Measurements from ENCODE around the gene ASAP2.
"Not testable (repeated sequence)": the region's sequence is repeated elsewhere in the genome, so short reads cannot be mapped to it uniquely, and the experiment has no call there.

ASAP2 gene

GRCh38 chr2:9388950-9389911 lies 182.6 kb downstream of the ASAP2 start:
- no peak for DNase-seq

DNA sequence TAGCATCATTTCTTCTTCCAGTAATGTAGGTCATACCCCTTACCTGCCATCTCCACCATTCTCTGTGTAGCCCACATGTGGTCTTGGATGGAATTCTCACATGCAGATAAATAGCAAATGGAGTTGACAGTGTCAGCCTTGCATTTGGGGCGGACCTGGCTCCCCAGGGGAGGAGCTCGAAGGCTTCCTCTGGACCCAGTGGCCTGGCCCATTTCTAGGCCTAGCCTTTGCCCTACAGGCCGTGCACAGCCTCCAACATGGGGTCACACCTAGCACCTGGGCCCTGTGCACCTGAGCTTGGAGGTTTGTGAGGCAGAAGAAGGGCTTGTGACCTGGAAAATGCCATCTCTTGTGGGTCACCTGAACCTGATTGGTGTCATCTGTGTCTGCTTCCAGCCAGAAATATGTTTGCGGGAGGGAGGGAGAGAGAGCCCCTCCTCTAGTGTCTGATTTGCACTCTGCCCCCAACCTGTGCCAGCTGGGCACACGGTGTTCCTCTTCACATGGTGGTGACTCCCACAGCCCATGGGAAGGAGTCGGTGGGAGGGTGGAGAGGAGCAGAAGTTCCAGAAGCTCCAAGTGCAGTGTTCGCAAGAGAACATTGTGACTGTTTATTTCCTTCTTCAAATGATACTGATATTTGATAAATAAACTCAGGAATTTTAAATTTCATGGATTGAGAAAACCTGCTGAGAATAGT lies 183.7 kb downstream of the ASAP2 start:
- no peak for DNase-seq

DNA sequence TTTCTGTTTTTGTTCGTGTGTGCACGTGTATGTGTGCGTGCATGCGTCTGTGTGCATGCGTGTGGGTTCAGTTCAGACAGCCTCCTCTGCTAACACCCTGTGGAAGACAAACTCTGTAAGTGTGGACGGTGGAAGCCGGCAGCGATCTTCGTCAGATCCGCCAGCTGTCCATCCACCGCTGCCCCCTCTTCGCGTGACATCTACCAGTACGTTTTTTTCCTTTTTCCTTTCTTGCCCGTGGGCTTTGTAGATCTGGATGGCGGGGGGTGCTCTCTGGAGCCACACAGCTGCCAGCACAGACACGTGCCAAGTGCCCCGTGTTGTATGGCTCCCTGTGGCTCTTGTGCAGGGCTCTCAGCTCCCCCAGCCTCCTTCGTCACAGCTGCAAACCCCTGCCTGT lies 184.4 kb downstream of the ASAP2 start:
- DNase-seq, result no peak

- DNase-seq, result no peak
Observed at GRCh38 chr2:9391961-9392720, 185.5 kb downstream of the ASAP2 start.

DNA sequence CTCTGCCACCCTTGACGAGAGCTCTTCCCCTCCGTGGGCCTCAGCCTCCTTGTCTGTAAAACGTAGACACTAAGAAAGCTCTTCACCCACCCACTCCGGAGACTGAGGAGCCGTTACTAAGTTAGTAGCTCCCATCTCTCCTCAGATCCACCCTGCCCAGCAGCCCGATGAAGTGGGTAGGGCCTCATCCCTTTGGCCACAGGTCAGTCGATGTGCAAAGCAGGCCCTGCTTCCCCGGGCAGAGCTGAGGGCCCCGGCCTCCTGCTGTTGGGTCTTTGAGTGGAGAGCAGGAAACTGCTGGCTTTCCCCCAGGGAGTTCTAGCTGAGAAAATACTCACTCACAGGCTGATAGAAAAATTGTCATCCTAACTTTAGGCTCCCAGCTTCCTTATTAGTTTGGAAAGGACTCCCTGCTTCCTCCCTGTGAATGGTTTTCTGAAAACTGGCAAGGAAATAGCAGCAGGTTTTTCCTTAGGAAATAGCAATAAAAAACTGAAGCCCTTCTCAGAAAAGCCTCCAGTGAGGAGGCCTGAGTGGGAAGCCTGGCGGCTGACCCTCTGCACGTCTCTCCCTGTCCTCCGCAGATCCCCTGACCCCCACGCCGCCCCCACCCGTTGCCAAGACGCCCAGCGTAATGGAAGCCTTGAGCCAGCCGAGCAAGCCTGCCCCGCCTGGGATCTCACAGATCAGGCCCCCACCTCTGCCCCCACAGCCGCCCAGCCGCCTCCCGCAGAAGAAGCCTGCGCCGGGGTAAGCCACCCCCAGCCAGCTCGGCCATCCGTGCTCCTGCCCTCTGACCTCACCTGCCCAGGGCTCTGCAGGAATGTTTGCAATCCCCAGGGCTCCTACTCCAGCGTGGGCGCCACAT lies 186.5 kb downstream of the ASAP2 start:
- no peak for DNase-seq

GRCh38 chr2:9394816-9395215 lies 188.2 kb downstream of the ASAP2 start:
- no peak for DNase-seq

DNA sequence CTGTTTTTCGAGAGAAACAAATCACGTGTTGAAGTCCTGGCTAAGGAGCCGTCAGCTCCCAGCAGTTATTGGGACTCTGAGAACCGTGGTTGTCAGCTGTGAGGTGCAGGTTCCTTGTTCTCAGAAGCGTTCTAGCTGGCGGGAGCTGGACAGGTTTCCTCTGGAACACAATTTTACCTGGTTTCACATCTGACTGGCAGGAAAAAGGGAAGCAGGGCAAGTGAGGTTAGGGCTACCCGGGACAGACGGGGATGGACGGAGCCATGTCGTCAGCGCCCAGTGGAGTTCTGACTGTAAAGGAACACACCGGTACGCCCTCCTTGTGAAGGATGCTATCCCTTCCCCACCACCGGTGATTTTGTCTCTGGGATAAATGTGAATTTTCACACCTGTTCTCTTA lies 190.6 kb downstream of the ASAP2 start:
- no peak for DNase-seq

DNA sequence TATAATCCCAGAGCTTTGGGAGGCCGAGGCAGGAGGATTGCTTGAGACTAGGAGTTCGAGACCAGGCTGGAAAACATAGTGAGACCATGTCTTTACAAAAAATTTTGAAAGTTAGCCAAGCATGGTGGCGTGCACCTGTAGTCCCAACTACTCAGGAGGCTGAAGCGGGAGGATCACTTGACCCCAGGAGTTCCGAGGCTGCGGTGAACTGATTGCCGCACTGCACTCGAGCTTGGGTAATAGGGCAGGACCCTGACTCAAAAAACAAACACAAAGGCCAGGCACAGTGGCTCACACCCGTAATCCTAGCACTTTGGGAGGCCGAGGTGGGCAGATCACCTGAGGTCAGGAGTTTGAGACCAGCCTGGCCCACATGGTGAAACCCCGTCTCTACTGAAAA lies 191.6 kb downstream of the ASAP2 start:
- DNase-seq, result not testable (repeated sequence)

- no peak for DNase-seq
Observed at GRCh38 chr2:9398881-9399780, 192.5 kb downstream of the ASAP2 start.

GRCh38 chr2:9400268-9401058 lies 193.9 kb downstream of the ASAP2 start:
- DNase-seq, result no peak

DNA sequence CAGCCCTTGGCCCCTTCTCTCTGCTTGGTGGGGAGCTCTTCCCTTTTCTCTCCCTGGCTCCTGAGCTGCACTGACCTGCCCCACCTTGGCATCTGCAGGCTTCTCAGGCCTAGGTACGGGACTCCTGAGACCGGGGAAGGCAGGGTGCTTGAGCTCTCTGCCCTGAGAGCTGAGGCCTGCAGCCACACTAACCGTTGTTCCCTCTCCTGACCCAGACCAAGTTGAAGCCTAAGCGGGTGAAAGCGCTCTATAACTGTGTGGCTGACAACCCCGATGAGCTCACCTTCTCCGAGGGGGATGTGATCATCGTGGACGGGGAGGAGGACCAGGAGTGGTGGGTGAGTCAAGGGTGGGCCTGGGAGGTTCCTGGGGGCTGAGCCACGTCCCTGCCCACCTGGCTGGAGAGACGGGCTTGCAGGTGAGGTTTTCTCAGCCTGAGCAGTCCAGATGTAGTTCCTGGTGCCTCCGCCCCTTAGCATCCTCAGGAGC lies 194.5 kb downstream of the ASAP2 start:
- no peak for DNase-seq

GRCh38 chr2:9401646-9402371 lies 195.2 kb downstream of the ASAP2 start:
- no peak for DNase-seq

DNA sequence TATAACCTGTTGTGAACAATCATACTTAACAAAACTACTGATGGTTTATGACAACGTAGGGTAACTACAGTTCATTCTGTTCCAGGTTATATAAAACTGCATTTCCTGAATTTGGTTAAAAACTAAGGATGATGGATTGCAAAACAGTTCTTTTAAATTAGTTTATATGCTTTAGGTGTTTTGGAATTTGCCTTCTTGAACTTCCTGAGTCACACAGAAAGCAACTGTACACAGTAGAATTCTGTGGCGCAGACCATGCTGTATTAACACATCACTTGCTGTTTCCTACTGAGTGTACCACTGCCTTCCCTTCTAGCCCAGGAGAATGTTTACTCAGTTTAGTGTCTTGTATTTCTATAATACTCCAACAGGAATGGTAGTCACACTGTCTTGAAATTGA lies 197.3 kb downstream of the ASAP2 start:
- DNase-seq, result no peak

GRCh38 chr2:9404451-9404850 lies 197.8 kb downstream of the ASAP2 start:
- DNase-seq, result no peak

- no peak for DNase-seq
Observed at GRCh38 chr2:9405636-9406035, 199.0 kb downstream of the ASAP2 start.

- no peak for DNase-seq
Observed at GRCh38 chr2:9406529-9407362, 200.1 kb downstream of the ASAP2 start.

DNA sequence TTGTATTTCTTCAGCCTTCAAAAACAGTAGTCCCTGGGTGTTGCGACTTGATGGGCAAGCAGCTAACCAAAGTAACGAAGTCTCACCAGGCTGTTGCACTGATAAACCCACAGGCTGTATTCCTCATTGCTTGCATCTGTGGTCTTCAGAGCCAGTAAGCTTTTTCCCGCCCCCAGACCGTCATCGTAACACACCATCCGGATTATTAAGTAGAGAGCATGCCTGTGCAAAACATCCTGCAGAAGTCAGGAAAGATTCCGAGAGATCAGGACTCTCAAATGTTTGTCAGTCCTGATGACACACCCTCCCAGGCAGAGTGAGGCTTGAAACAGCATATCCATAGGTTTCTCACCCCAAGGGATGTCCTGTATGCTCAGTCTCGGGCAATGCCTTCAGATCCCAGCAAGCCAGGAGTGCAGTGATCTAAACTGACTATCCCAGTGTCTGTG lies 200.8 kb downstream of the ASAP2 start:
- DNase-seq, result no peak

DNA sequence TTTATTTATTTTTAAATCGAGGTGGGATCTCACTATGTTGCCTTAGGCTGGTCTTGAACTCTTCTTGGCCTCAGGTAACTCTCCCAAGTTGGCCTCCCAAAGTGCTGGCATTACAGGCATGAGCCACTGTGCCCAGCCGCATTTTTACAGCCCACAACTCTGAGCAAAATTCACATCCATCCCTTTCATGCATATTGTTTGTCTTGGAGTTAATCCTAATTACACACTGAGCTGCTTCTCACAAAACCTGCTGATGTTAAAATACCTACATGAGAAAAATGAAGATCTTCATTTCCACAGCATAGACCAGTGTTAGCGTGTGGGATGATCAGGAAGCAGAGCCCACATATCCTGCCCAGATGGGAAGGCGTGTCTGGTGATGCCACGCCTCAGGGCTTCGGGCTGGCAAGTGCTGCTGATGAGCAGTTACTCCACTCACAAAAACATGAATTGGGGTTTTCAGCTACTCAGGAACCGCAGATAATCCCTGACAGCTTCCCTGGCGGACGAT lies 202.1 kb downstream of the ASAP2 start:
- peak; percentile 99 for DNase-seq
